AG04450 (cell line): ENCODE results near the gene ZNF283. TPM values are rescaled to one million over a fixed set of nuclear protein-coding genes. Genes with fewer than 3 reads are reported as not detected.

Experiments used
- CTCF ChIA-PET: fragments of 300-600, 350-600 bp; formaldehyde crosslinking; extraction: SDS; loops from one replicate; lab custom pipeline; 2022; ENCODE audit warnings: antibody characterized with exemption, inconsistent platforms; lab: Charles Lee
- POLR2A ChIA-PET: fragments of 350-600 bp; formaldehyde crosslinking; extraction: SDS; loops from one replicate; lab custom pipeline; 2021; ENCODE audit warnings: antibody characterized with exemption, inconsistent platforms; lab: Yijun Ruan, JAX
- DNase-seq: peaks from one replicate; pipeline ENCODE4 v3.0.0-alpha.2; 2011; ENCODE audit warnings: low read depth, low spot score
- H3K27ac ChIP-seq: one replicate; pipeline ENCODE4 v1.5.1; 2012; ENCODE audit warnings: low read depth, low read length, control low read depth
- H3K27me3 ChIP-seq: one replicate; pipeline ENCODE4 v1.6.0; 2012; ENCODE audit warnings: low read length; ENCODE audit not compliant: control insufficient read depth, insufficient read depth
- H3K4me3 ChIP-seq: 2 replicates; pipeline ENCODE4 v1.5.1; 2011; ENCODE audit warnings: mild to moderate bottlenecking, low read depth, low read length, control low read depth
- H3K9me3 ChIP-seq: 2 replicates; pipeline ENCODE4 v1.5.1; 2012; ENCODE audit warnings: low read length; ENCODE audit not compliant: control insufficient read depth, insufficient read depth
- CTCF ChIP-seq: IDR thresholded peaks from 2 replicates; pipeline ENCODE4 v1.5.1; 2011; ENCODE audit warnings: low read depth, low read length, control low read depth, inconsistent platforms
- polyA plus RNA-seq: library from polyadenylated mRNA; depleted of rRNA; stranded (reverse); fragments of >200 nt; gene quantifications from 2 replicates; pipeline ENCODE4 v1.2.3, GENCODE V29; 2011; rRNA removed

Gene ZNF283
- polyA plus RNA-seq, 1 experiment: 7.9 TPM

DNA sequence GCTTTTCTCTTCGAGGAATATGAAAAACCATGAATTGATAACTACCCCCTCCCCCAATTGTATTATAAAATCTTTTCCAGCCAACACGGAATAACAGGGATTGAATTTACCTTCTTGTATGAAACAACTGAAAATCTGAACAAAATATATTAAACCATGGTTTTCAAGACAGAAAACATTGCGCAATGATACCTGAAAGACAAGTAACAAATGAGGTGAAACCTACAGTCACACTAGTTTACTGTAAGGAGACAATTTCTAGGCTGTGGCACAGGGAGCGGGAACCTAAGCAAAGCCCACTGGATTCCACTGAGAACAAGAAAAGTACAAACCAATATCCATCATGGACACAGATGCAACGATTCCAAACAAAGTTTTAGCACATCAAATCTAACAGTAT lies 53.4 kb downstream of the ZNF283 start:
- H3K9me3 ChIP-seq: peaks cover 13% of the 10 kb centered on the region
- no peak for DNase-seq
- no peak overlapping the region for H3K27ac ChIP-seq
- CTCF ChIA-PET: no interaction called here
- no peak overlapping the region for H3K4me3 ChIP-seq
- POLR2A ChIA-PET: no interaction called here
- no peaks in the 10 kb centered on the region for H3K27me3 ChIP-seq
- TF ChIP-seq CTCF: no peak

DNA sequence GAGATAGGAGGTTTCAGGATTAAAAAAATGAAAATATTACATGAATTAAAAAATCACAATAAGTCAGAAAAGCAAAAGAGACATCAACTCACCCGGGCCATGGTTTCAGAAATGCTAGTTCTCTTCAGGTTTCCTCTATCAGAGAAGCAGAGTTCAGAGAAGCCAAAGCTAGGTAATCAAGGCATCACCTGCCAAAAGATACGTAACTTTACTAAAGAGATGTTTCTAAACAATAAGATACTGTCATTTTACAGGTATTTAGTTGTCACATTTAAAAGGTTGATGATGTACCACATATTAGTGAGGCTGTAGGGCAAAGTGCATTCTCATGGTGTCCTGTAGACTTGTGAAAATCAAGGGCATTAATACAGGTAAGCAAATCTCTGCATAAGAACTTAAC lies 56.7 kb downstream of the ZNF283 start, which contains the start of gene ZNF404:
ZNF404 (minus strand) TSS at position 101 of the 400 bp plus-strand sequence.
- CTCF ChIA-PET: no interaction called here
- peaks cover 19% of the 10 kb centered on the region for H3K9me3 ChIP-seq
- H3K4me3 ChIP-seq: no peak within 1 kb of the TSS
- no peak for DNase-seq
- POLR2A ChIA-PET: no interaction called here
- H3K27me3 ChIP-seq: no peaks in the 10 kb centered on the region
- no peak for TF ChIP-seq CTCF
- H3K27ac ChIP-seq: no peak within 1 kb of the TSS

DNA sequence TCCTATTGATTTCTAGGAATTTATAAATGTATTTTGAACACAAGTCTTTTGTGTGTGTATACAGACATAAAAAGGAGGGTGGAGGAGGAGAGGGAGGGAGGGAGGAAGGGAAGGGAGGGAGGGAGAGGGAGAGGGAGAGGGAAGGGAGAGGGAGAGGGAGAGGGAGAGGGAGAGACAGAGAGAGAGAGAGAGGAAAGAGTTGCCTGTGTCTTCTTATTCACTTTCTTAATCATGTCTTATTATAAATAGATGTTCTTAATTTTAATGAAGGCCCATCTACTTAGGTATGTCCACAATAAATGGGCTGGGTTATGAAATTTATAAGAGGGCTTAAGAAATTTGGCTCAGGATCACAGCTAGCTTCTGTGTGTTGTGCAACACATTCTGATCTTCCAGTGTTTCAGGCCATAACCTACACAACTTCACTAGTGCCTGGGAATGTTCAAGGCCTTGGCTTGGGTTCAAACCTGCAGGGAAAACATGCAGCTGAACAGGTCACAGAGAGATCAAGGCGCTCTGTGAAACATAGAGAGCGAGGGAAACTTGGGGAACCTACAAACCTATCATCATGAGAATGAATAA lies 68.7 kb downstream of the ZNF283 start:
- no peak overlapping the region for H3K4me3 ChIP-seq
- DNase-seq: no peak
- CTCF ChIA-PET: no interaction called here
- no peaks in the 10 kb centered on the region for H3K27me3 ChIP-seq
- TF ChIP-seq CTCF: no peak
- H3K27ac ChIP-seq: no peak overlapping the region
- peaks cover 4% of the 10 kb centered on the region for H3K9me3 ChIP-seq
- POLR2A ChIA-PET: no interaction called here

Other genes starting within 250 kb of the ZNF283 start
- 11.2 and 11.6 TPM in 2 replicates for gene IRGQ, start 231.2 kb upstream of the ZNF283 start, polyA plus RNA-seq
- gene ZNF576, start 230.7 kb upstream of the ZNF283 start, polyA plus RNA-seq: 9.3 and 11.3 TPM in 2 replicates
- gene SRRM5, start 215.2 kb upstream of the ZNF283 start, polyA plus RNA-seq: 0.07 and 0.12 TPM in 2 replicates
- gene ZNF428, start 207.7 kb upstream of the ZNF283 start, polyA plus RNA-seq: 18.7 and 23.2 TPM in 2 replicates
- 3.7 and 5.3 TPM in 2 replicates for gene CADM4, start 187.5 kb upstream of the ZNF283 start, polyA plus RNA-seq
- 75.5 and 89.9 TPM in 2 replicates for gene PLAUR, start 157.2 kb upstream of the ZNF283 start, polyA plus RNA-seq
- not detected in 2 replicates for gene IRGC, start 111.2 kb upstream of the ZNF283 start, polyA plus RNA-seq
- gene SMG9, start 72.4 kb upstream of the ZNF283 start, polyA plus RNA-seq: 9.2 and 12.1 TPM in 2 replicates
- 0.12 and 0.32 TPM in 2 replicates for gene KCNN4, start 46.3 kb upstream of the ZNF283 start, polyA plus RNA-seq
- gene LYPD5, start 24.9 kb upstream of the ZNF283 start, polyA plus RNA-seq: 0.66 and 0.88 TPM in 2 replicates
- 3.4 and 4.8 TPM in 2 replicates for gene ZNF404, start 56.6 kb downstream of the ZNF283 start, polyA plus RNA-seq
- gene ZNF45, start 108.0 kb downstream of the ZNF283 start, polyA plus RNA-seq: 12.0 and 16.1 TPM in 2 replicates
- gene ZNF221, start 123.9 kb downstream of the ZNF283 start, polyA plus RNA-seq: 2.5 and 3.0 TPM in 2 replicates
- 6.8 and 8.2 TPM in 2 replicates for gene ZNF155, start 156.9 kb downstream of the ZNF283 start, polyA plus RNA-seq
- gene ZNF230, start 175.6 kb downstream of the ZNF283 start, polyA plus RNA-seq: 2.8 and 4.0 TPM in 2 replicates
- 5.1 and 6.9 TPM in 2 replicates for gene ZNF222, start 198.1 kb downstream of the ZNF283 start, polyA plus RNA-seq
- 4.2 and 5.3 TPM in 2 replicates for gene ZNF223, start 224.7 kb downstream of the ZNF283 start, polyA plus RNA-seq
- gene ZNF284, start 244.8 kb downstream of the ZNF283 start, polyA plus RNA-seq: 1.5 and 1.6 TPM in 2 replicates